ENCODE measurements around the gene KIF27.
"Not testable (repeated sequence)": the region's sequence is repeated elsewhere in the genome, so short reads cannot be mapped to it uniquely, and the experiment has no call there.

Gene KIF27

GRCh38 chr9:83809213-83809612, 112.0 kb downstream of the KIF27 start:
- FAIRE-seq = not testable (repeated sequence)

GRCh38 chr9:83804454-83804853, 116.8 kb downstream of the KIF27 start:
- FAIRE-seq = not testable (repeated sequence)

DNA sequence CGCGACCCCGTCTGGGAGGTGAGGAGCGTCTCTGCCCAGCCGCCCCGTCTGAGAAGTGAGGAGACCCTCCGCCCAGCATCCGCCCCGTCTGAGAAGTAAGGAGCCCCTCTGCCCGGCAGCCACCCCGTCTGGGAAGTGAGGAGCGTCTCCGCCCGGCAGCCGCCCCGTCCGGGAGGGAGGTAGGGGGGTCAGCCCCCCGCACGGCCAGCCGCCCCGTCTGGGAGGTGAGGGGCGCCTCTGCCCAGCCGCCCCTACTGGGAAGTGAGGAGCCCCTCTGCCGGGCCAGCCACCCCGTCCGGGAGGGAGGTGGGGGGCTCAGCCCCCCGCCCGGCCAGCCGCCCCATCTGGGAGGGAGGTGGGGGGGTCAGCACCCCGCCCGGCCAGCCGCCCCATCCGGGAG, 117.3 kb downstream of the KIF27 start:
- FAIRE-seq = not testable (repeated sequence)

DNA sequence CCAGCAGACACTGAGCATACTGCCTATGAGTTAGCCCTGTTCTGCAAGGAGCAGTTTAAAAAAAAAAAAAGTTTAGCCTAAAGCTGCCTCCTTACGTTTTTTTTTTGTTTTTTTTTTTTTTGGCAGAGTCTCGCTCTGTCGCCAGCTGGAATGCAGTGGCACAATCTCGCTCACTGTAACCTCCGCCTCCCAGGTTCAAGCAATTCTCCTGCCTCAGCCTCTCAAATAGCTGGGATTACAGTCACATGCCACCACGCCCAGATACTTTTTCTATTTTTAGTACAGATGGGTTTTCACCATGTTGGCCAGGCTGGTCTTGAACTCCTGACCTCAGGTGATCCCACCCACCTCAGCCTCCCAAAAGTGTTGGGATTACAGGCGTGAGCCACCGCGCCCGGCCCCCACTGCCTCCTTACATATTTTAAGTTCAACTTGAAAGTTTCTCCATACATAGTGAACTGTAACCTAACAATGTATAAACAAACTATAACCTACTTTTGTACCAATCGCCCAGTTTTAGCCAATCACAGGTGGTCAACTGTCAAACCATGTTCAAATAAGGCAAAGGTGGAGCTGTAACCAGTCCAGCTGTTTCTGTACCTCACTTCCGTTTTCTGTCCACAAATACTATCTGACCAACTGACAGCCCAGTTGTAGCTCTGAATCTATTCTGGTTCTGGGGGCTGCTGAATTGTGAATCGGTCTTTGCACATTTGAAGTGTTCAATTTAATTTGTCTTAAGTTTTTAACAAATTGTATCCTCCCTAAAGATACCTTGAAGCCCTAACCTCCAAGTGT, 120.8 kb downstream of the KIF27 start:
- FAIRE-seq = no peak

- FAIRE-seq = no peak
Observed at GRCh38 chr9:83794051-83794450, 127.2 kb downstream of the KIF27 start.

GRCh38 chr9:83792746-83793145, 128.5 kb downstream of the KIF27 start:
- no peak for FAIRE-seq
